OCI-LY7 (cell line): ENCODE measurements around the gene SUMF1.

Experiments
- CTCF ChIP-seq: fragments of 200-600 bp; sonication (generic); conservative IDR thresholded peaks from 2 replicates; pipeline ENCODE4 v1.5.1; 2014; ENCODE audit warnings: mild to moderate bottlenecking, antibody characterized with exemption, low read length, moderate library complexity, mixed read lengths
- EZH2phosphoT487 ChIP-seq: fragments of 200-600 bp; sonication (generic); IDR thresholded peaks from 2 replicates; pipeline ENCODE4 v1.6.1; 2018; ENCODE audit warnings: low read depth, borderline replicate concordance, mild to moderate bottlenecking, mixed run types, antibody characterized with exemption, low read length, moderate library complexity, mixed read lengths

GRCh38 chr3:4359805-4360502 lies 107.1 kb downstream of the SUMF1 start:
- TF ChIP-seq CTCF (no peak), EZH2phosphoT487 (no peak)
